ENCODE results near the gene DPEP1.
"Not testable (repeated sequence)": the region's sequence is repeated elsewhere in the genome, so short reads cannot be mapped to it uniquely, and the experiment has no call there.

The DPEP1 gene

GRCh38 chr16:89613231-89613953, at the start of gene DPEP1:
DPEP1 (plus strand) TSS chr16:89613642; CDS start chr16:89630411, 16,769 bp downstream.
- no peak for DNase-seq (ENCODE audit: low read depth)

GRCh38 chr16:89564476-89565255, 48.8 kb upstream of the DPEP1 start:
- no peak for DNase-seq (ENCODE audit: low read depth)

GRCh38 chr16:89565256-89565505, 48.3 kb upstream of the DPEP1 start:
- DNase-seq (ENCODE audit: low read depth) = no peak

- DNase-seq (ENCODE audit: low read depth) = peak; percentile 25
Measured at GRCh38 chr16:89565506-89566372, 47.7 kb upstream of the DPEP1 start.

- no peak for DNase-seq (ENCODE audit: low read depth)
Measured at GRCh38 chr16:89567656-89568594, 45.5 kb upstream of the DPEP1 start.

- DNase-seq (ENCODE audit: low read depth) = no peak
Measured at GRCh38 chr16:89569506-89570341, 43.7 kb upstream of the DPEP1 start.

GRCh38 chr16:89570342-89570923, 43.0 kb upstream of the DPEP1 start:
- no peak for DNase-seq (ENCODE audit: low read depth)

- not testable (repeated sequence) for DNase-seq (ENCODE audit: low read depth)
Measured at GRCh38 chr16:89570983-89571598, 42.4 kb upstream of the DPEP1 start.

- DNase-seq (ENCODE audit: low read depth) = no peak
Measured at GRCh38 chr16:89571636-89572035, 41.8 kb upstream of the DPEP1 start.

GRCh38 chr16:89572073-89572484, 41.4 kb upstream of the DPEP1 start:
- DNase-seq (ENCODE audit: low read depth) = no peak

- no peak for DNase-seq (ENCODE audit: low read depth)
Measured at GRCh38 chr16:89572485-89573205, 40.8 kb upstream of the DPEP1 start.

GRCh38 chr16:89573826-89574680, 39.4 kb upstream of the DPEP1 start:
- no peak for DNase-seq (ENCODE audit: low read depth)

- peak; percentile 12 for DNase-seq (ENCODE audit: low read depth)
Measured at GRCh38 chr16:89574681-89575246, 38.7 kb upstream of the DPEP1 start.

- DNase-seq (ENCODE audit: low read depth) = no peak
Measured at GRCh38 chr16:89575247-89576152, 37.9 kb upstream of the DPEP1 start, which contains the start of gene CPNE7. CPNE7 (plus strand) TSS chr16:89575758; CDS start chr16:89575898, 140 bp downstream.

GRCh38 chr16:89576153-89577054, 37.0 kb upstream of the DPEP1 start:
- DNase-seq (ENCODE audit: low read depth) = no peak
